GM23338 (cell line): ENCODE measurements around the gene PAX3. TPM values are rescaled to one million over a fixed set of nuclear protein-coding genes. Genes with fewer than 3 reads are reported as not detected.

Experiments used
- CREB1 ChIP-seq: fragments of 250-450 bp; sonication (Bioruptor Pico); IDR thresholded peaks from 2 replicates; pipeline ENCODE4 v1.5.0; 2020; ENCODE audit warnings: low read depth, mild to moderate bottlenecking, moderate library complexity
- EZH2phosphoT487 ChIP-seq: fragments of 200-600 bp; sonication (generic); IDR thresholded peaks from one replicate; pipeline ENCODE4 v1.8.1; 2018; ENCODE audit warnings: antibody characterized with exemption; ENCODE audit not compliant: unreplicated experiment
- NANOG ChIP-seq: IDR thresholded peaks from 2 replicates; pipeline ENCODE4 v1.6.1; 2016; ENCODE audit warnings: antibody characterized with exemption, borderline replicate concordance
- ZNF114 ChIP-seq: fragments of 250-450 bp; sonication (Bioruptor Pico); IDR thresholded peaks from 2 replicates; pipeline ENCODE4 v1.5.0; 2020; ENCODE audit warnings: mild to moderate bottlenecking, moderate library complexity
- polyA plus RNA-seq: library from polyadenylated mRNA; unstranded; fragments of >200 nt; fragmentation: Nextera tagmentation; extraction: Ambion mirVana; gene quantifications from 2 replicates; pipeline ENCODE4 v1.2.1, GENCODE V29; 2016
- total RNA-seq: library from RNA; depleted of rRNA; stranded (reverse); fragments of >200 nt; shearing (Covaris generic); gene quantifications from 2 replicates; pipeline ENCODE4 v1.2.3, GENCODE V29; 2014
- TF ChIP-seq, protein P1 (sequence below): fragments of 250-450 bp; sonication (Bioruptor Pico); IDR thresholded peaks from 2 replicates; pipeline ENCODE4 v1.5.0; 2020; ENCODE audit warnings: mild to moderate bottlenecking, moderate library complexity
- TF ChIP-seq, protein P2 (sequence below): IDR thresholded peaks from one replicate; pipeline ENCODE4 v1.6.1; 2018; ENCODE audit warnings: antibody characterized with exemption; ENCODE audit not compliant: unreplicated experiment
- TF ChIP-seq, protein P3 (sequence below): IDR thresholded peaks from 2 replicates; pipeline ENCODE4 v1.6.1; 2016; ENCODE audit warnings: antibody characterized with exemption

PAX3 gene
- total and polyA plus RNA-seq, 2 experiments from 2014 or later: not detected

DNA sequence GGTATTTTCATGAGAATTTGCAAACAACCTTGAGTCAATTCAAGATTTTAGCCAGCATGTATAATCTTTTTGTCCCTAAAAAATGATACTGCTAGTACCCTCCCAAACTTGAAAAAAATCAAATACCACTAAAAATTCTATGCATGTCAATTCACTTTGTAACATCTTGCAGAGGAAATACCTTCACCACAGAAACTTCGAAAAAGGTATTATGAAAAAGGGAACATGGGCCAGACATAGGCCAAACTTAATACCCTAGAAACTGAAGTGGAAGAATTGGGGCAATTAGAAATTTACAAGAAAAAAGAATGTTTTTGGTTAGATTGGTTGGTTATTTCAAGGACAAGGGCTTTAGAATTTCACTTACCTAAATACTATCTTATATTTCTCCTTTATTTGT, 48.5 kb downstream of the PAX3 start (continued):
- TF ChIP-seq, protein P1, sequence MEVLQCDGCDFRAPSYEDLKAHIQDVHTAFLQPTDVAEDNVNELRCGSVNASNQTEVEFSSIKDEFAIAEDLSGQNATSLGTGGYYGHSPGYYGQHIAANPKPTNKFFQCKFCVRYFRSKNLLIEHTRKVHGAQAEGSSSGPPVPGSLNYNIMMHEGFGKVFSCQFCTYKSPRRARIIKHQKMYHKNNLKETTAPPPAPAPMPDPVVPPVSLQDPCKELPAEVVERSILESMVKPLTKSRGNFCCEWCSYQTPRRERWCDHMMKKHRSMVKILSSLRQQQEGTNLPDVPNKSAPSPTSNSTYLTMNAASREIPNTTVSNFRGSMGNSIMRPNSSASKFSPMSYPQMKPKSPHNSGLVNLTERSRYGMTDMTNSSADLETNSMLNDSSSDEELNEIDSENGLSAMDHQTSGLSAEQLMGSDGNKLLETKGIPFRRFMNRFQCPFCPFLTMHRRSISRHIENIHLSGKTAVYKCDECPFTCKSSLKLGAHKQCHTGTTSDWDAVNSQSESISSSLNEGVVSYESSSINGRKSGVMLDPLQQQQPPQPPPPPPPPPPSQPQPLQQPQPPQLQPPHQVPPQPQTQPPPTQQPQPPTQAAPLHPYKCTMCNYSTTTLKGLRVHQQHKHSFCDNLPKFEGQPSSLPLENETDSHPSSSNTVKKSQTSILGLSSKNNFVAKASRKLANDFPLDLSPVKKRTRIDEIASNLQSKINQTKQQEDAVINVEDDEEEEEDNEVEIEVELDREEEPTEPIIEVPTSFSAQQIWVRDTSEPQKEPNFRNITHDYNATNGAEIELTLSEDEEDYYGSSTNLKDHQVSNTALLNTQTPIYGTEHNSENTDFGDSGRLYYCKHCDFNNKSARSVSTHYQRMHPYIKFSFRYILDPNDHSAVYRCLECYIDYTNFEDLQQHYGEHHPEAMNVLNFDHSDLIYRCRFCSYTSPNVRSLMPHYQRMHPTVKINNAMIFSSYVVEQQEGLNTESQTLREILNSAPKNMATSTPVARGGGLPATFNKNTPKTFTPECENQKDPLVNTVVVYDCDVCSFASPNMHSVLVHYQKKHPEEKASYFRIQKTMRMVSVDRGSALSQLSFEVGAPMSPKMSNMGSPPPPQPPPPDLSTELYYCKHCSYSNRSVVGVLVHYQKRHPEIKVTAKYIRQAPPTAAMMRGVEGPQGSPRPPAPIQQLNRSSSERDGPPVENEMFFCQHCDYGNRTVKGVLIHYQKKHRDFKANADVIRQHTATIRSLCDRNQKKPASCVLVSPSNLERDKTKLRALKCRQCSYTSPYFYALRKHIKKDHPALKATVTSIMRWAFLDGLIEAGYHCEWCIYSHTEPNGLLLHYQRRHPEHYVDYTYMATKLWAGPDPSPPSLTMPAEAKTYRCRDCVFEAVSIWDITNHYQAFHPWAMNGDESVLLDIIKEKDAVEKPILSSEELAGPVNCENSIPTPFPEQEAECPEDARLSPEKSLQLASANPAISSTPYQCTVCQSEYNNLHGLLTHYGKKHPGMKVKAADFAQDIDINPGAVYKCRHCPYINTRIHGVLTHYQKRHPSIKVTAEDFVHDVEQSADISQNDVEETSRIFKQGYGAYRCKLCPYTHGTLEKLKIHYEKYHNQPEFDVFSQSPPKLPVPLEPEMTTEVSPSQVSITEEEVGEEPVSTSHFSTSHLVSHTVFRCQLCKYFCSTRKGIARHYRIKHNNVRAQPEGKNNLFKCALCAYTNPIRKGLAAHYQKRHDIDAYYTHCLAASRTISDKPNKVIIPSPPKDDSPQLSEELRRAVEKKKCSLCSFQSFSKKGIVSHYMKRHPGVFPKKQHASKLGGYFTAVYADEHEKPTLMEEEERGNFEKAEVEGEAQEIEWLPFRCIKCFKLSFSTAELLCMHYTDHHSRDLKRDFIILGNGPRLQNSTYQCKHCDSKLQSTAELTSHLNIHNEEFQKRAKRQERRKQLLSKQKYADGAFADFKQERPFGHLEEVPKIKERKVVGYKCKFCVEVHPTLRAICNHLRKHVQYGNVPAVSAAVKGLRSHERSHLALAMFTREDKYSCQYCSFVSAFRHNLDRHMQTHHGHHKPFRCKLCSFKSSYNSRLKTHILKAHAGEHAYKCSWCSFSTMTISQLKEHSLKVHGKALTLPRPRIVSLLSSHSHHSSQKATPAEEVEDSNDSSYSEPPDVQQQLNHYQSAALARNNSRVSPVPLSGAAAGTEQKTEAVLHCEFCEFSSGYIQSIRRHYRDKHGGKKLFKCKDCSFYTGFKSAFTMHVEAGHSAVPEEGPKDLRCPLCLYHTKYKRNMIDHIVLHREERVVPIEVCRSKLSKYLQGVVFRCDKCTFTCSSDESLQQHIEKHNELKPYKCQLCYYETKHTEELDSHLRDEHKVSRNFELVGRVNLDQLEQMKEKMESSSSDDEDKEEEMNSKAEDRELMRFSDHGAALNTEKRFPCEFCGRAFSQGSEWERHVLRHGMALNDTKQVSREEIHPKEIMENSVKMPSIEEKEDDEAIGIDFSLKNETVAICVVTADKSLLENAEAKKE (CRISPR knock-in tag): no peak
- TF ChIP-seq ZNF114 (CRISPR knock-in tag) (no peak), EZH2phosphoT487 (no peak), CREB1 (CRISPR knock-in tag) (no peak), NANOG (no peak)
- TF ChIP-seq, protein P2, sequence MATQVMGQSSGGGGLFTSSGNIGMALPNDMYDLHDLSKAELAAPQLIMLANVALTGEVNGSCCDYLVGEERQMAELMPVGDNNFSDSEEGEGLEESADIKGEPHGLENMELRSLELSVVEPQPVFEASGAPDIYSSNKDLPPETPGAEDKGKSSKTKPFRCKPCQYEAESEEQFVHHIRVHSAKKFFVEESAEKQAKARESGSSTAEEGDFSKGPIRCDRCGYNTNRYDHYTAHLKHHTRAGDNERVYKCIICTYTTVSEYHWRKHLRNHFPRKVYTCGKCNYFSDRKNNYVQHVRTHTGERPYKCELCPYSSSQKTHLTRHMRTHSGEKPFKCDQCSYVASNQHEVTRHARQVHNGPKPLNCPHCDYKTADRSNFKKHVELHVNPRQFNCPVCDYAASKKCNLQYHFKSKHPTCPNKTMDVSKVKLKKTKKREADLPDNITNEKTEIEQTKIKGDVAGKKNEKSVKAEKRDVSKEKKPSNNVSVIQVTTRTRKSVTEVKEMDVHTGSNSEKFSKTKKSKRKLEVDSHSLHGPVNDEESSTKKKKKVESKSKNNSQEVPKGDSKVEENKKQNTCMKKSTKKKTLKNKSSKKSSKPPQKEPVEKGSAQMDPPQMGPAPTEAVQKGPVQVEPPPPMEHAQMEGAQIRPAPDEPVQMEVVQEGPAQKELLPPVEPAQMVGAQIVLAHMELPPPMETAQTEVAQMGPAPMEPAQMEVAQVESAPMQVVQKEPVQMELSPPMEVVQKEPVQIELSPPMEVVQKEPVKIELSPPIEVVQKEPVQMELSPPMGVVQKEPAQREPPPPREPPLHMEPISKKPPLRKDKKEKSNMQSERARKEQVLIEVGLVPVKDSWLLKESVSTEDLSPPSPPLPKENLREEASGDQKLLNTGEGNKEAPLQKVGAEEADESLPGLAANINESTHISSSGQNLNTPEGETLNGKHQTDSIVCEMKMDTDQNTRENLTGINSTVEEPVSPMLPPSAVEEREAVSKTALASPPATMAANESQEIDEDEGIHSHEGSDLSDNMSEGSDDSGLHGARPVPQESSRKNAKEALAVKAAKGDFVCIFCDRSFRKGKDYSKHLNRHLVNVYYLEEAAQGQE: no peak
- TF ChIP-seq, protein P3, sequence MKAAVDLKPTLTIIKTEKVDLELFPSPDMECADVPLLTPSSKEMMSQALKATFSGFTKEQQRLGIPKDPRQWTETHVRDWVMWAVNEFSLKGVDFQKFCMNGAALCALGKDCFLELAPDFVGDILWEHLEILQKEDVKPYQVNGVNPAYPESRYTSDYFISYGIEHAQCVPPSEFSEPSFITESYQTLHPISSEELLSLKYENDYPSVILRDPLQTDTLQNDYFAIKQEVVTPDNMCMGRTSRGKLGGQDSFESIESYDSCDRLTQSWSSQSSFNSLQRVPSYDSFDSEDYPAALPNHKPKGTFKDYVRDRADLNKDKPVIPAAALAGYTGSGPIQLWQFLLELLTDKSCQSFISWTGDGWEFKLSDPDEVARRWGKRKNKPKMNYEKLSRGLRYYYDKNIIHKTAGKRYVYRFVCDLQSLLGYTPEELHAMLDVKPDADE: no peak
